ENCODE data around the gene ISX.

Gene ISX

GRCh38 chr22:35051791-35052190 is 14.2 kb upstream of the ISX start:
- no peak for DNase-seq (ENCODE audit: low read depth in 3 of 3, low spot score in 1 of 3)

- no peak for DNase-seq (ENCODE audit: low read depth in 3 of 3, low spot score in 1 of 3)
Measured at GRCh38 chr22:35053060-35053835, 12.7 kb upstream of the ISX start.

DNA sequence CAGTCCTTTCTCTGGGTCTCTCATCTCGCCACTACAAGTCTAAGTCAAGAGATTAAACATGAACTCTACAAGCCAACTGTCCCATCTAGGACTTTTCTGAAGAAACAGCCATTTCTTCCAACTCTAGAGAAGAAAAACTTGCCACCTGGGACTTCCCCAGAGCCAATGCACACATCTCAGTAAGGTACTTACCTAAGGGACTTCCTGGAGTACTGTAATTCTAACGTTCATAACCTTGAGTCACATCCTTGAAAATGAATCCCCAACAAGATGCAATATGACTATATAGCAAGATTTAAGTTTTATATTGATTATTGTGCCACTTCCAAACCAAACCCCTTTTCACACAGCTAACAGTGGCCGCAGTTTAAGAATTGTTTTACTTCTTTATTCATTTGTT is 11.9 kb upstream of the ISX start:
- DNase-seq (ENCODE audit: low read depth in 3 of 3, low spot score in 1 of 3) = no peak

DNA sequence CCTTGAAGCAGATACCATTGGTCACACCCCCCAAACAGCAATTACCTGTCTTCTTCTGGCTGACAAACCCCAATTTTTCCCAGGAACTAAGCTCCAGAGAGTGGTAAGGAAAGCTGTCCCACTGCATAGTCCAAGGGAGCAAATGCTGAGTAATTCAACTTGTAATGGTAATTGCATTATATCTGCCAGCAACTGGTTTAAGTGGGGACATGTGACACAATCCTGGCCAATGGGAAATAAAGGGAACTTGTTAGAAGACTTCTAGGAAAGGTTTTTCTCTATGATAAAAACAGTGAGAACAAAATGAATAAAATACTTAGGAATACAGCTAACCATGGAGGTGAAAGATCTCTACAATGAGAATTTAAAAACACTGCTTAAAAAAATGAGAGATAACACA is 9.5 kb upstream of the ISX start:
- no peak for DNase-seq (ENCODE audit: low read depth in 3 of 3, low spot score in 1 of 3)

DNA sequence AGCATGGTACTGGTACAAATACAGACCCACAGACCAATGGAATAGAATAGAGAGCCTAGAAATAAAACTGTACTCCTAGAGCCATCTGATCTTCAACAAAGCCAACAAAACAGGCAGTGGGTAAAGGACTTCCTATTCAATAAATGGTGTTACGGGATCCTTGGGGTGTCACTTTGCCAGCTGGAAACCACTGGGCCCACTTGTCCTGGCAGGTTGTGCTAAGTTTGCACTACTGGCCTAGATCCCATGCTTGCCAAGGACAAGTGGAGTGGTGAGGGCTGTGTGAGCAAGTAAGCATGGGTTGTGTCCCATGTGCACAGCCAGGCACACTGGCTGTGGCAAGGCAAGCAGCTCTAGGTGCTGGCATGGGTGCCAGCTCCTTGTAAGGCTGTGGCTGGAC is 8.8 kb upstream of the ISX start:
- DNase-seq (ENCODE audit: low read depth in 3 of 3, low spot score in 1 of 3) = no peak

GRCh38 chr22:35059632-35060031 is 6.3 kb upstream of the ISX start:
- DNase-seq (ENCODE audit: low read depth in 3 of 3, low spot score in 1 of 3) = no peak

DNA sequence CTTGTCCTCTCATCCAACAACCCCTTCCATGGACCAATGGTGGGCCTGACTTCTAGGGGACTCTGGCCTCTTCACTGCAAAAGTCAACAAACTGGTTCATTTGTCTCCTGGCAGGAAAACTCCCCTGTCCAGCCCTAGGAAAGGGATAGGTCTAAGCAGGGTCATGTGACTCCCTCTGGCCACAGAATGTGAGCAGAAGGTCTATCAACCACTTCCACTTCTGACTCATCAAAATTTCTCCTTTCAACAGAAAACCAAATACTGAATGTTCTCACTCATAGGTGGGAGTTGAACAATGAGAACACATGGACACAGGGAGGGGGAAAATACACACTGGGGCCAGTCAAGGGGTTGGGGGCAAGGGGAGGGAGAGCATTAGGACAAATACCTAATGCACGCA is 1.3 kb upstream of the ISX start:
- no peak for DNase-seq (ENCODE audit: low read depth in 3 of 3, low spot score in 1 of 3)

DNA sequence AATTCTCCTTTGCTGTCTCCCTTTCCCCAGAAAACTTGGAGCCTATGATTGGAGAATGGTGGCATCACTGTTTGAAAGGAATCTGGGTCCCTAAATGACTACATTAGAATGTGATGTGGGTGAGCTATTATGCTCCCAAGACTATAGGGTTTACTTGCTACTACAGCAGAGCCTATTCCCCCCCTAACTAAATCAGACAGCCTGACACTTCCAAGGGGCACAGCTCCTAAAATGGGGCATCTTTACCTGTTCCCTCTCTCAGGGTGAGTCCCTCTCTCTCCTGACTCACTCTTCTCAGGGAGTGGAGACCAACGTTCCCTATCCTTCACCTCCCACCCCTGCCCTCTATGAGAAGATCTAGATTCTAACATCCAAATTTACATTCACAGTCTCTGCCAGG is 775 bp upstream of the ISX start:
- no peak for DNase-seq (ENCODE audit: low read depth in 3 of 3, low spot score in 1 of 3)

DNA sequence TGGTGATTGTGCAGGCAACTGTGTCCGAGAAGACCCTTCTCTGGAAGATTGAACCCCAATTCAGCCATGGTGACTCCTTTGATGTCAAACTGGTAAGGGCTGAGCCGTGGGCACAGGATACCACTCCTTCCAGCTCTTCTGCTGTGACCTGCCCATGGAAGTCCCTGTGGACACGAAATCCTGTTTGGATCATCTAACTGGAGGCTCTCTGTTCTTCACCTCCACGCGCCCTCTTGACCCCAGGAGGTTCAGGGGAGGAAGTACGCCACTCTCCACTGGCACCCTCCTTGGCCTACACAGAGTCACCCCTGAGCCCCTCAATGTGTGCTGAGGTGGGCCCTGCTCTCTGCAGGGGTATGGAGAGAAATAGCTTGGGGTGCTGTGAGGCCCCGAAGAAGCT is 810 bp downstream of the ISX start:
- DNase-seq (ENCODE audit: low read depth in 3 of 3, low spot score in 1 of 3) = no peak

DNA sequence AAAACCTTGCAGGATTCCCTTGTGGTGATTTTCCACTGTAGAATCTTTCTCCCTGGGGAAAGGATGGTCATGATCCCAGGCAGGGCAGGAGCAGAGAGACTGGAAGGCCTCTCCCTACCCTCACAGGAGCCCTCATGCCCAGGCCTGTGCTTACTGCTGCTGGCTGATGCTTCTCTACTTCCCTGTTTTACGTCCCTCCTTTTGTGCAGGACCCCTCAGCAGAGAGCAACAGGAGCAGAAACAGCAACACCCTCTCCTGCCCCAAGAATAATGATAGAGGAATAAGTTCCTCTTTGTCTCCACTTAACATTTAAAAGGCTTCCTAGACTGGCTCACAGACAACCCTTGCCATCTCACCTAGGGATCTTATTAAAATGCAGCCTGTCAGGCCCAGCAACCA is 3.6 kb downstream of the ISX start:
- DNase-seq (ENCODE audit: low read depth in 3 of 3, low spot score in 1 of 3) = no peak

DNA sequence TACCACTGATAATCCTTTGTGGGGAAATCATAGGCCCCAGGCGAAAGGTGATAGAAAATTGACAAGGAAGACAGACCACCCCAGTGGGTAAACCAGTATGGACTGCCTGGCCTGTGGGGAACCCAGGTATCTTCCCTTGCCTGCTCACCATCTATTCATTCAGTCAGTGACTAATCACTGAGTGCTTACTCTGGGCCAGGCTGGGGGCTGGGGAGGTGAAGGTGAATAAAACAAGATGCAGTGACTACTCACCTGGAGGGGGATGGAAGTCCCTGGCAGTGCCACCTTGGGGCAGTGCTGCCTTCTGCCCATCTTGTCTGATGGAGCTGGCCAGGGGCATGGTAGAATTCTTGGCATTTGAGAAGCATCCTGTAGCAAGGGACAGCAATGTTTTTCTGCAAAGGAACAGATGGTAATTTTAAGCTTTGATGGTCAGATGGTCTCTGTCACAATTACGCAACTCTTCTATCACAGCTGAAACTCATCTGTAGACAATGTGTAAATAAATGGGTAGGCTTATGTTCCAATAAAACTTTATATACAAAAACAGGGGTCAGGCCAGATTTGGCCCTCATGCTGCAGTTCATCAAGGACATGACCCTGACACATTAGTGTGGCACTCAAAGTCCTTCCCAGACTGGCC is 4.6 kb downstream of the ISX start:
- no peak for DNase-seq (ENCODE audit: low read depth in 3 of 3, low spot score in 1 of 3)

DNA sequence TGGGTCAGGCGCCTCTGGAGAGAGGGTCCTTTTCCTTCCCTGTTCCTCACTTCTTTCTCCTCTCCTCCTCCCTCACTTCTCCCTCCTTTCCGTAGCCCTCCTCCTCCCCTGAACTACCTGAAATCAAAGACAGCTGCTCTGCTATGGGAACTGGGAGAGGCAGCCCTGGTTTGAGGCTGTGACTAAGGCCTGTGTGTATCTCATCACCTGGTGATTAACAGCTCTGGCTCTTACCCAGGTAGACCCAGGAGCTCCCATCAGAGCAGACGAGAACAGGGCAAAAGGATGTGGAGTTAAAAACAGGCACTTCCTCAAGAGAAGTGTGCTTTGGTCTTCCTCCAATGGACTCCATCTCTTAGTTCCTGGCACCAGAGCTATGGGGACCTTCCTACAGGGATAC is 5.8 kb downstream of the ISX start:
- DNase-seq (ENCODE audit: low read depth in 3 of 3, low spot score in 1 of 3) = no peak

- DNase-seq (ENCODE audit: low read depth in 3 of 3, low spot score in 1 of 3) = no peak
Measured at GRCh38 chr22:35072925-35073324, 7.0 kb downstream of the ISX start.

- no peak for DNase-seq (ENCODE audit: low read depth in 3 of 3, low spot score in 1 of 3)
Measured at GRCh38 chr22:35074583-35074982, 8.6 kb downstream of the ISX start.

DNA sequence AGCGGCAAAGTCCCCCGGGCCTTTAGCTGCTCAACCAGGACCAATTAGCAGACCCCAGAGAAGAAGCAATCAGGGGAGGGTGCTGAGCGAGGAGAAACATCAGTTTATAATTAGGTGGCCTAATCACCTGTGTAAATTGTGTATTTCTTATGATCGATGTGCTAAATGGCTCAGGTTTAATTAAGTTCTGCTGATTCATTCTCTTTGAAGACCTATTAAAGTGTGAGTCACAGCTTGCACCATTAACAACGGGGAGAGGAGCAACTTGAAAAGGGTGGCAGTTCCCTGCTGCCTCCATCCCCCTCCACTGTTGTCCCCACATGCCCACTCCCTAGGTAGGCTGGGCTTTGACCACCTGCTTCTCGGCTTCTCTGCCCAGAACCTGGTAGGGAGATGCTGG is 10.7 kb downstream of the ISX start:
- DNase-seq (ENCODE audit: low read depth in 3 of 3, low spot score in 1 of 3) = no peak

GRCh38 chr22:35085621-35086020 is 19.7 kb downstream of the ISX start:
- no peak for DNase-seq (ENCODE audit: low read depth in 3 of 3, low spot score in 1 of 3)

DNA sequence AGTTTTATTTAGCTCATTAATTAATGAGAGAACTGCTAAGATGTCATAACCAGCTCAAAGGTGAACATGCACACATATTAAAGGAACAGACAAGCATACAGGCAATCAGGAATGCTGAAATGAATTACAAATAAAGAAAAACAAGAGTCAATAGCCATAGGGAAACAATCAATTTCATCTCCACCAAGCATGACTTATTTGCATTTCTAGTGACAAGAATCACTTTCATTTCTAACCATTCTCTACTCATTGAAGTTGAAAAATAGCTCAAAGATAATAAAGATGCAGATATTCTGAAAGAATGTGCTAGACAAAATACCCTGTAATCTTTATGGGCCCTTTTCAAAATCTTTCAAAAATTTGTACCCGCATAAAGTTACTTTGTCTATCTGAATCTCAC is 23.2 kb downstream of the ISX start:
- DNase-seq (ENCODE audit: low read depth in 3 of 3, low spot score in 1 of 3) = no peak

DNA sequence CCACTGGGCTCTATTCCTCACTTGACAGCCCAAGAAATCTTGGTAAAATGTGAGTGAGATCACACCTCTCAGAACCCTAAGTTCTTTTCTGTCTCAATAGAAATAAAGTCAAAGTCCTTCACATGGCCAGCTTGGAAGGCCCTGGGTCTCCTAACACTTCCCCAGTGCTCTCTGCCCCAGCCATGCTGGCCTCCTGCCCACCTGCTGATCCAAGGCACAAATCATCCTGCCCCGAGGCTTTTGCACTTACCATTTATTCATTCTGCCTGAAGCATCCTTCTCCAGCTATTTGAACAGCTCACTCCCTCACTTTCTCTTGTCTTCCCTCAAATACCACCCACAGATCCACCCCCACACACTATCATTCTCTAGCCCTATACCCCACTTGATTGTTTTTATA is 26.4 kb downstream of the ISX start:
- no peak for DNase-seq (ENCODE audit: low read depth in 3 of 3, low spot score in 1 of 3)

DNA sequence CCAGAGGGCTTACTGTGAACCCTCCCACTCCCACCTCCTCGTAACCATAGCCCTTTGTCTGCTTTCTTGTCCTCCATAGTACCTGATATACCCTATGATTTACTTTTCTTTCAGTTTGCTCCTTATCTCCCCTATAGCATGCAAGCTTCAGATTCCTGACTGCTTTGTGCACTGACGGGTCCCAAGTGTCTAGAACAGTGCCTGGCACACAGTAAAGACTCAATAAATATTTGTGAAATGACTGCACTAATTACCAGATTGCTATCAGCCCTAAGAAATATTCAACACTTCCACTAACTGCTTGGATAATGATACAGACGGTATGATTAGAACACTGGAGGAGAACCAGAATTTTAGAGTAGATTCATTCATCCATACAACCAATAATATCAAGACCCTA is 33.0 kb downstream of the ISX start:
- DNase-seq (ENCODE audit: low read depth in 3 of 3, low spot score in 1 of 3) = no peak

DNA sequence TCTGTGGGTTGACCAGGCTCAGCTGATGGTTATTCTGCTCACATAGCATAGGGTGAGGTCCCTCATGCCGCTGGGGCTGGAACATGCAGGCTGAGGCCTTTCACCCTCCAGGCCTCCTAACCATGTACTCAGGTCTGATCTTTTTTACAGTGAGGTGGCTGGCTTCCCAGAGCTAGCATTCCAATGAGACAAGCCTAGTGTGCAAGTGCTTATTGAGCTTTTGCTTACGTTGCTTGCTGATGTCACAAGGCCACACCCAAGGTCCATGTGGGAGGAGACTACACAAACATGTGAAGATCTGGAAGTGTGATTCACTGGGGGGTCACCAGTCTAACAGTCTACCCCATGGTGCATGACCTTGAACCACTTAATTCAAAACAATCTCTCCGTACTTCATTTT is 33.9 kb downstream of the ISX start:
- DNase-seq (ENCODE audit: low read depth in 3 of 3, low spot score in 1 of 3) = no peak

DNA sequence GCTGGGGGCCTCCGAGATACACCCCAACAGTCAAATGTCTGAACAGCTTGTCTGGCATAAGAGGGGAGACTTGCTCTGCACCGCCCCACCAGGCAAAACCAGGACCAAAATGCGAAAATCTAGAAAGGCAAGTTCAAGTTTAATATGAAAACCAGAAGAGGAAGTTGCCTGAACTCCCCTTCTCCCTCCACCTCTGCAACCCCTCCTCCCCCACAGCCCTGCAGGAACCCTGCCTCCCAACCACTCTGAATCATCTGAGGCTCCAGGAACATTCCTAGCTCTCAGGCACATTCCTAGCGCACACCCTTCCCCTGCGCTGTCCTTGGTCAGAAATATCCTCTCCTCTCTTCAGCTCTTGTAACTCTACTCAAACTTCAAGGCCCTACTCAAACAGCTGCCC is 36.7 kb downstream of the ISX start:
- DNase-seq (ENCODE audit: low read depth in 3 of 3, low spot score in 1 of 3) = no peak

GRCh38 chr22:35103761-35104160 is 37.8 kb downstream of the ISX start:
- no peak for DNase-seq (ENCODE audit: low read depth in 3 of 3, low spot score in 1 of 3)

DNA sequence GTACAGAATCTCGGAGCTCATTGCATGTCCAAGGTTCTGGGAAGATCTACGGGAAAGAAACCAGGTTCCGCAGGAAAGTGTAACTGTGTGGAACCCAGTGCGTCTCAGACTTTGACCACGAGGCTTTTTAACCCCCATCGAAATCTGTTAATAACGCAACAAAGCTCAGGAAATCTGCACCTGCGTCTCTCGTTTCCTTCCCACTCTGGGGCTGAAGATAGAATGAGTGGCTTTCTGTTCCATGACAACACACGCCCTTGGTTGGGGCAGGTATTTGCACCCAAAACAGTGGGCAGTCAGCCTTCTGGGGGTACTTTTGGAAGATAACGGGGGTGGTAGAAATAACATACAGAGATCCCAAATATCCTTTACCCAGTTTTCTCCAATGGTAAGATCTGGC is 38.5 kb downstream of the ISX start:
- DNase-seq (ENCODE audit: low read depth in 3 of 3, low spot score in 1 of 3) = no peak
